Right forelimb (tissue), 1 donor: ENCODE data around the gene ISOC2.

Experiments
- DNase-seq: peaks from one replicate; pipeline ENCODE4 v3.0.0-alpha.2; 2018

The ISOC2 gene

GRCh38 chr19:55476100-55476775 lies 14.8 kb upstream of the ISOC2 start, which contains the start of gene ZNF628:
Gene ZNF628 (plus strand): TSS chr19:55476617. CDS start chr19:55479911, 3,294 bp downstream.
- peak; percentile 99 for DNase-seq

GRCh38 chr19:55474269-55475265 lies 13.1 kb upstream of the ISOC2 start:
- DNase-seq = no peak

GRCh38 chr19:55473225-55474012 lies 12.0 kb upstream of the ISOC2 start:
- DNase-seq = no peak

GRCh38 chr19:55472463-55472862 lies 11.0 kb upstream of the ISOC2 start:
- DNase-seq = no peak

GRCh38 chr19:55471266-55471665 lies 9.8 kb upstream of the ISOC2 start:
- no peak for DNase-seq

GRCh38 chr19:55468054-55468393 lies 6.6 kb upstream of the ISOC2 start:
- no peak for DNase-seq

GRCh38 chr19:55467236-55468053 lies 6.0 kb upstream of the ISOC2 start:
- peak; percentile 82 for DNase-seq

- no peak for DNase-seq
Measured at GRCh38 chr19:55466241-55466614, 4.8 kb upstream of the ISOC2 start.

- no peak for DNase-seq
Measured at GRCh38 chr19:55465460-55466240, 4.2 kb upstream of the ISOC2 start.

GRCh38 chr19:55464662-55465054 lies 3.2 kb upstream of the ISOC2 start, which contains the start of gene C19orf85:
Gene C19orf85 (minus strand): TSS chr19:55464751. CDS start chr19:55464554, 197 bp downstream.
- DNase-seq = no peak

- DNase-seq = no peak
Measured at GRCh38 chr19:55464039-55464661, 2.7 kb upstream of the ISOC2 start.

GRCh38 chr19:55463583-55464031 lies 2.2 kb upstream of the ISOC2 start:
- DNase-seq = no peak

GRCh38 chr19:55462722-55463121 lies 1.3 kb upstream of the ISOC2 start:
- no peak for DNase-seq

GRCh38 chr19:55461974-55462626 lies 658 bp upstream of the ISOC2 start:
- no peak for DNase-seq

- DNase-seq = peak; percentile 87
Measured at GRCh38 chr19:55460670-55461258, 678 bp downstream of the ISOC2 start.

GRCh38 chr19:55459950-55460657 lies 1.3 kb downstream of the ISOC2 start:
- no peak for DNase-seq

GRCh38 chr19:55459551-55459949 lies 1.9 kb downstream of the ISOC2 start:
- DNase-seq = no peak

GRCh38 chr19:55457683-55458457 lies 3.6 kb downstream of the ISOC2 start:
- DNase-seq = no peak
